Metanephros (tissue), 1 donor: ENCODE data around the gene MGAT4A. TPM values are rescaled to one million over a fixed set of nuclear protein-coding genes. Genes with fewer than 3 reads are reported as not detected.

Experiments
- total RNA-seq: library from RNA; depleted of rRNA; stranded (reverse); fragments of >200 nt; gene quantifications from one replicate; pipeline ENCODE4 v1.2.3, GENCODE V29; 2014

Gene MGAT4A
- total RNA-seq: 24.2 TPM

GRCh38 chr2:98731041-98731893, at the start of gene MGAT4A:
TSS of gene MGAT4A (minus strand) at chr2:98731132. CDS start at chr2:98726332, 4,800 bp downstream.

GRCh38 chr2:98608116-98608961, 122.6 kb downstream of the MGAT4A start, which contains the start of the genes COA5 and UNC50:
TSS of gene COA5 (minus strand) at chr2:98608512. CDS start at chr2:98608405, 107 bp downstream.
TSS of gene UNC50 (plus strand) at chr2:98608589. CDS start at chr2:98609760, 1,171 bp downstream.

Other genes with a start within 250 kb of the MGAT4A start
- 42.2 TPM for gene COA5, start 122.6 kb downstream of the MGAT4A start, total RNA-seq
- 39.8 TPM for gene UNC50, start 122.5 kb downstream of the MGAT4A start, total RNA-seq
- 4.6 TPM for gene CRACDL, start 205.1 kb upstream of the MGAT4A start, total RNA-seq